ENCODE data around the gene OR10A4. TPM values are rescaled to one million over a fixed set of nuclear protein-coding genes. Genes with fewer than 3 reads are reported as not detected.

Gene OR10A4
- total RNA-seq, 1 experiment from 2014 or later = not detected

DNA sequence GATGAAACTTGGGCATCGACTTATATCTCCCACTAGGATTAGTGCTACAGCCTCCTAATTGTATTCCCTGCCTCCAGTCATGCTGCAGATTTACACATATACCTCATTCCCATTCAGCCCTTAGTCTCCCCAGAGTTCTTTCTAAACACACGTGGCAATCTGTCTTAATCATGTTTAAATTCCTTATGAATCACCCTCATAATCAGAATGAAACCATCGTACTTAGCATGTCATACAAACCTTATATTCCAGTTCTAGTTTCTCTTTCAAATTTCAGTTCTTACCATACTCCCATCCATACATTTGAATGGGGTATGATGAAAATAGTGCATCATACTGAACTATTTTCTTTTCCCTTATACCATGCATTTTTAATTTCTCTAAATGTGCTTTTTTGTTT is 19.6 kb upstream of the OR10A4 start:
- ChIA-PET CTCF (no interaction called here), POLR2A (ENCODE audit: unreplicated experiment) (no interaction called here)
- Histone ChIP-seq H2AFZ (ENCODE audit: low read length) (no peak overlapping the region), H3K36me3 (ENCODE audit: low read depth, low read length) (no peaks in the 10 kb centered on the region), H3K4me1 (ENCODE audit: insufficient read depth, low read length) (no peaks in the 10 kb centered on the region), H3F3A (ENCODE audit: low read length, unreplicated experiment) (no peaks in the 10 kb centered on the region), H3K4me2 (ENCODE audit: low read length) (no peak overlapping the region), H3K79me2 (ENCODE audit: low read length) (no peaks in the 10 kb centered on the region), H3K9me2 (replicated peaks; ENCODE audit: low read length) (no peaks in the 10 kb centered on the region), H3K9ac (ENCODE audit: low read length) (no peak overlapping the region), H3K27ac (ENCODE audit: low read length) (no peak overlapping the region), H3K4me3 (ENCODE audit: low read length) (no peak overlapping the region), H3K9me3 (ENCODE audit: low read length) (no peaks in the 10 kb centered on the region), H4K20me1 (ENCODE audit: low read length) (no peaks in the 10 kb centered on the region), H3K27me3 (ENCODE audit: low read length) (no peaks in the 10 kb centered on the region)
- DNase-seq (peak; percentile 7), ATAC-seq (no peak)
- no peak for TF ChIP-seq EZH2 (IDR thresholded peaks at IDR 0.05; ENCODE audit: low read length, unreplicated experiment)
- TF ChIP-seq EZH2phosphoT487 (IDR thresholded peaks at IDR 0.05; ENCODE audit: borderline replicate concordance, low read length) = no peak
- TF ChIP-seq, protein P1, sequence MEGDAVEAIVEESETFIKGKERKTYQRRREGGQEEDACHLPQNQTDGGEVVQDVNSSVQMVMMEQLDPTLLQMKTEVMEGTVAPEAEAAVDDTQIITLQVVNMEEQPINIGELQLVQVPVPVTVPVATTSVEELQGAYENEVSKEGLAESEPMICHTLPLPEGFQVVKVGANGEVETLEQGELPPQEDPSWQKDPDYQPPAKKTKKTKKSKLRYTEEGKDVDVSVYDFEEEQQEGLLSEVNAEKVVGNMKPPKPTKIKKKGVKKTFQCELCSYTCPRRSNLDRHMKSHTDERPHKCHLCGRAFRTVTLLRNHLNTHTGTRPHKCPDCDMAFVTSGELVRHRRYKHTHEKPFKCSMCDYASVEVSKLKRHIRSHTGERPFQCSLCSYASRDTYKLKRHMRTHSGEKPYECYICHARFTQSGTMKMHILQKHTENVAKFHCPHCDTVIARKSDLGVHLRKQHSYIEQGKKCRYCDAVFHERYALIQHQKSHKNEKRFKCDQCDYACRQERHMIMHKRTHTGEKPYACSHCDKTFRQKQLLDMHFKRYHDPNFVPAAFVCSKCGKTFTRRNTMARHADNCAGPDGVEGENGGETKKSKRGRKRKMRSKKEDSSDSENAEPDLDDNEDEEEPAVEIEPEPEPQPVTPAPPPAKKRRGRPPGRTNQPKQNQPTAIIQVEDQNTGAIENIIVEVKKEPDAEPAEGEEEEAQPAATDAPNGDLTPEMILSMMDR (conservative IDR thresholded peaks at IDR 0.05; ENCODE audit: low read depth, low read length) = no peak
- BruUV-seq (replicated peaks) = no TSS peak
- intact Hi-C loops (cut with micrococcal nuclease) = no loop called here

DNA sequence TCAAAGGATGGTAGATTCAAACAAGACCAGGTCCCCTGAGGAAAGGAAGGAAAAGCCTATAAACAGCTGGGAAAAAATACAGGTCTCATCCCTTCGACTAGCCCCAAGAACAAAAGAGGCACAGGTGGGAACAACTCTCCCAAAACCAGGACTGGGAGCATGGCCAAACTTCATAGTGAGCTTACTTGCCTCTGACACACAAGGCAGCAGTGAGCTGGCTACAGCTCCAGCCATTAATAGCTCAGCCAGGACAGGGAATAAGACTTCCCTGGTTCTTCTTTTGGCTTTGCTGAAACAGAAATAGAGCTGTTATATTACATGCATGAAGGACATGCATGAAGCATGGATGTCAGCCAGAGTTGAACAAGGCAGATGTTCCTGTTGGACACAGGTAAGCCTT is 13.5 kb upstream of the OR10A4 start, which contains the start of gene OR10A2:
Gene OR10A2, plus strand, starts transcription at position 97 of the 400 bp plus-strand sequence. CDS start 6,698 bp downstream, outside the sequence.
- Histone ChIP-seq H2AFZ (ENCODE audit: low read length) (no peak within 1 kb of the TSS), H3K4me3 (ENCODE audit: low read length) (no peak within 1 kb of the TSS), H3K9ac (ENCODE audit: low read length) (no peak within 1 kb of the TSS), H3K9me3 (ENCODE audit: low read length) (no peaks in the 10 kb centered on the region), H3K4me1 (ENCODE audit: insufficient read depth, low read length) (no peaks in the 10 kb centered on the region), H3K4me2 (ENCODE audit: low read length) (no peak within 1 kb of the TSS), H3F3A (ENCODE audit: low read length, unreplicated experiment) (no peaks in the 10 kb centered on the region), H3K9me2 (replicated peaks; ENCODE audit: low read length) (no peaks in the 10 kb centered on the region), H3K36me3 (ENCODE audit: low read depth, low read length) (no peaks in the 10 kb centered on the region), H4K20me1 (ENCODE audit: low read length) (no peaks in the 10 kb centered on the region), H3K27me3 (ENCODE audit: low read length) (no peaks in the 10 kb centered on the region), H3K79me2 (ENCODE audit: low read length) (no peaks in the 10 kb centered on the region), H3K27ac (ENCODE audit: low read length) (no peak within 1 kb of the TSS)
- intact Hi-C loops (cut with micrococcal nuclease) = no loop called here
- POLR2A ChIA-PET (ENCODE audit: unreplicated experiment) = no interaction called here
- CTCF ChIA-PET = no interaction called here
- DNase-seq (peak; percentile 19), ATAC-seq (no peak)
- TF ChIP-seq EZH2 (IDR thresholded peaks at IDR 0.05; ENCODE audit: low read length, unreplicated experiment) (no peak), EZH2phosphoT487 (IDR thresholded peaks at IDR 0.05; ENCODE audit: borderline replicate concordance, low read length) (no peak)
- TF ChIP-seq, protein P1 (conservative IDR thresholded peaks at IDR 0.05; ENCODE audit: low read depth, low read length) = no peak
- no TSS peak for BruUV-seq (replicated peaks)

DNA sequence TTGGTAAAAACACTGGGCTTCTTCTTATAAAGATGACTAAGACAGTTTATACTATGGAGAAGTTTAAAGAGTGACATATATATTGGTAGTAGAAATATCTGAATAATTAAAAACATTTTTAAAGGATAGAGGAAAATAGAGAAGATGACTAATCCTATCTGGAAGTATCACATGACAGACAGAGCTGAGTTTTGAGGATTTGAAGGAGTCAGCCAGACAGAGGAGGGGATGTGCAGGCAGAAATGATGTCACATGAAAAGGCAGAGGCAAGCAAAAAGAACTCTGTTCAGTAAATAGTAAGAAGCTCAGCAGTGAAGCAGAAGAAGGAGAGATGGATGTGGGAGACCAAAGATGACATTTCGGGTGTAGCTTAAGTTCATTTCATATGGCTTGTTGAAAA is 12.0 kb upstream of the OR10A4 start:
- ATAC-seq = peak; percentile 51
- POLR2A ChIA-PET (ENCODE audit: unreplicated experiment) = no interaction called here

More for the DNA sequence above, 12.0 kb upstream of the OR10A4 start:
- H3K9ac ChIP-seq (ENCODE audit: low read length) = no peak overlapping the region
- no peak overlapping the region for H3K4me2 ChIP-seq (ENCODE audit: low read length)
- peak; percentile 11 for DNase-seq
- no peaks in the 10 kb centered on the region for H3K27me3 ChIP-seq (ENCODE audit: low read length)
- no peak for TF ChIP-seq EZH2phosphoT487 (IDR thresholded peaks at IDR 0.05; ENCODE audit: borderline replicate concordance, low read length)
- TF ChIP-seq, protein P1 (conservative IDR thresholded peaks at IDR 0.05; ENCODE audit: low read depth, low read length) = no peak
- no peak for TF ChIP-seq EZH2 (IDR thresholded peaks at IDR 0.05; ENCODE audit: low read length, unreplicated experiment)
- H4K20me1 ChIP-seq (ENCODE audit: low read length) = no peaks in the 10 kb centered on the region
- intact Hi-C loops (cut with micrococcal nuclease) = no loop called here
- no peak overlapping the region for H2AFZ ChIP-seq (ENCODE audit: low read length)
- H3K4me1 ChIP-seq (ENCODE audit: insufficient read depth, low read length) = no peaks in the 10 kb centered on the region
- H3K79me2 ChIP-seq (ENCODE audit: low read length) = no peaks in the 10 kb centered on the region
- H3F3A ChIP-seq (ENCODE audit: low read length, unreplicated experiment) = no peaks in the 10 kb centered on the region
- H3K9me2 ChIP-seq (replicated peaks; ENCODE audit: low read length) = no peaks in the 10 kb centered on the region
- H3K4me3 ChIP-seq (ENCODE audit: low read length) = no peak overlapping the region
- H3K27ac ChIP-seq (ENCODE audit: low read length) = no peak overlapping the region
- CTCF ChIA-PET = no interaction called here
- no TSS peak for BruUV-seq (replicated peaks)
- no peaks in the 10 kb centered on the region for H3K36me3 ChIP-seq (ENCODE audit: low read depth, low read length)
- H3K9me3 ChIP-seq (ENCODE audit: low read length) = no peaks in the 10 kb centered on the region
